H1 (cell line): ENCODE results near the gene IL17REL. TPM values are rescaled to one million over a fixed set of nuclear protein-coding genes. Genes with fewer than 3 reads are reported as not detected.
A peak's percentile ranks its signal among the peaks of the same experiment; 100 is the strongest.

Experiments
- CTCF ChIA-PET: fragments of 300-600 bp; sonication (Branson Sonifier 250); formaldehyde crosslinking; loops from one replicate; lab custom pipeline; 2021; ENCODE audit not compliant: partially characterized antibody; lab: Charles Lee
- POLR2A ChIA-PET: fragments of 300-600 bp; sonication (Branson Sonifier 250); formaldehyde crosslinking; loops from one replicate; lab custom pipeline; 2021; ENCODE audit warnings: inconsistent platforms; ENCODE audit not compliant: partially characterized antibody; lab: Charles Lee
- DNase-seq, 2 experiments: peaks; one replicate each; pipeline versions ENCODE4 v3.0.0 to v3.0.0-alpha.2; 2010 to 2022; ENCODE audit warnings: low spot score in 2 of 2, low read depth in 1 of 2, mixed read lengths in 1 of 2
- FAIRE-seq: peaks from 2 replicates; lab custom pipeline; 2011; peaks lifted over from hg19 to GRCh38; lab: Jason Lieb, UNC
- H2AFZ ChIP-seq: 2 replicates; pipeline ENCODE4 v1.8.1; 2012; ENCODE audit warnings: low read length, inconsistent platforms
- H2AK5ac ChIP-seq: 2 replicates; pipeline ENCODE4 v1.6.1; 2013; ENCODE audit warnings: low read depth, low read length
- H2BK120ac ChIP-seq: replicated peaks from 2 replicates; pipeline ENCODE3; 2013; ENCODE audit warnings: low read depth, low read length, inconsistent platforms
- H2BK12ac ChIP-seq: 2 replicates; pipeline ENCODE4 v1.6.1; 2013; ENCODE audit warnings: low read depth, low read length
- H2BK15ac ChIP-seq: 2 replicates; pipeline ENCODE4 v1.6.1; 2013; ENCODE audit warnings: low read length
- H2BK20ac ChIP-seq: 2 replicates; pipeline ENCODE4 v1.6.1; 2013; ENCODE audit warnings: low read length
- H2BK5ac ChIP-seq: 2 replicates; pipeline ENCODE4 v1.6.1; 2013; ENCODE audit warnings: low read depth, low read length
- H3K14ac ChIP-seq: 2 replicates; pipeline ENCODE4 v1.6.1; 2013; ENCODE audit warnings: inconsistent platforms; ENCODE audit not compliant: insufficient read length
- H3K18ac ChIP-seq: 2 replicates; pipeline ENCODE4 v1.6.1; 2013; ENCODE audit warnings: low read length; ENCODE audit errors: extremely low read depth
- H3K23ac ChIP-seq: 2 replicates; pipeline ENCODE4 v1.6.1; 2013; ENCODE audit warnings: inconsistent platforms; ENCODE audit not compliant: insufficient read length
- H3K23me2 ChIP-seq: 2 replicates; pipeline ENCODE4 v1.6.1; 2013; ENCODE audit warnings: low read depth, low read length
- H3K27ac ChIP-seq: 2 replicates; pipeline ENCODE4 v1.6.1; 2011; ENCODE audit warnings: low read depth, low read length, inconsistent platforms
- H3K27me3 ChIP-seq, 4 experiments: replicated peaks in 1 of 4; 1 replicate in 1 of 4; 2 replicates in 3 of 4; pipeline versions ENCODE4 v1.6.1 to v1.8.1; 2011 to 2013; ENCODE audit warnings: low read length in 3 of 4, mild to moderate bottlenecking in 3 of 4, inconsistent platforms in 2 of 4, mixed read lengths in 2 of 4, moderate library complexity in 1 of 4; ENCODE audit not compliant: control insufficient read depth in 3 of 4, insufficient read depth in 3 of 4; ENCODE audit errors: extremely low read depth in 1 of 4
- H3K36me3 ChIP-seq, 4 experiments: 2 replicates each; pipeline versions ENCODE4 v1.6.1 to v1.8.1; 2011 to 2013; ENCODE audit warnings: mild to moderate bottlenecking in 4 of 4, low read length in 3 of 4, moderate library complexity in 2 of 4, control low read depth in 1 of 4, inconsistent platforms in 1 of 4; ENCODE audit not compliant: insufficient read depth in 4 of 4, control insufficient read depth in 2 of 4
- H3K4ac ChIP-seq: replicated peaks from 2 replicates; pipeline ENCODE3; 2013; ENCODE audit warnings: low read length, low read depth, mixed read lengths, inconsistent platforms; ENCODE audit not compliant: insufficient read length
- H3K4me1 ChIP-seq, 4 experiments: replicated peaks in 1 of 4; 1 replicate in 1 of 4; 2 replicates in 3 of 4; pipeline versions ENCODE4 v1.6.1 to v1.8.1; 2011 to 2013; ENCODE audit warnings: low read length in 3 of 4, inconsistent platforms in 2 of 4, mixed read lengths in 1 of 4; ENCODE audit not compliant: insufficient read depth in 4 of 4, control insufficient read depth in 3 of 4
- H3K4me2 ChIP-seq, 2 experiments: 2 replicates each; pipeline versions ENCODE4 v1.6.1 to v1.8.1; 2011 to 2013; ENCODE audit warnings: low read depth in 2 of 2, low read length in 2 of 2, control low read depth in 1 of 2, inconsistent platforms in 1 of 2, mild to moderate bottlenecking in 1 of 2; ENCODE audit not compliant: insufficient read depth in 1 of 2
- H3K4me3 ChIP-seq, 4 experiments: fragments of 200-600, 300-600 bp in 1 of 4; sonication (generic), shearing (Covaris generic), sonication (Bioruptor Twin) in 1 of 4; 2 replicates each; pipeline versions ENCODE4 v1.5.1 to v1.8.1; 2011 to 2016; ENCODE audit warnings: low read length in 4 of 4, low read depth in 3 of 4, control low read depth in 2 of 4, inconsistent platforms in 2 of 4, mild to moderate bottlenecking in 2 of 4, mixed read lengths in 1 of 4, moderate library complexity in 1 of 4; ENCODE audit not compliant: insufficient read depth in 2 of 4; ENCODE audit errors: extremely low read depth in 1 of 4
- H3K56ac ChIP-seq: replicated peaks from 2 replicates; pipeline ENCODE3; 2013; ENCODE audit warnings: low read depth, mild to moderate bottlenecking, mixed read lengths, low read length, inconsistent platforms; ENCODE audit not compliant: insufficient read length
- H3K79me1 ChIP-seq: 2 replicates; pipeline ENCODE4 v1.6.1; 2013; ENCODE audit warnings: low read depth, low read length, control low read depth
- H3K79me2 ChIP-seq, 2 experiments: 2 replicates each; pipeline versions ENCODE4 v1.6.1 to v1.8.1; 2012 to 2013; ENCODE audit warnings: low read length in 2 of 2, mild to moderate bottlenecking in 2 of 2, inconsistent platforms in 1 of 2; ENCODE audit not compliant: insufficient read depth in 2 of 2, control insufficient read depth in 1 of 2
- H3K9ac ChIP-seq, 4 experiments: replicated peaks in 1 of 4; 1 replicate in 1 of 4; 2 replicates in 3 of 4; pipeline versions ENCODE4 v1.6.1 to v1.8.1; 2011 to 2013; ENCODE audit warnings: low read depth in 3 of 4, low read length in 3 of 4, control low read depth in 2 of 4, mild to moderate bottlenecking in 2 of 4, moderate library complexity in 2 of 4, inconsistent platforms in 1 of 4; ENCODE audit errors: extremely low read depth in 1 of 4
- H3K9me3 ChIP-seq, 2 experiments: 2 replicates each; pipeline versions ENCODE4 v1.6.1 to v1.8.1; 2012 to 2013; ENCODE audit warnings: mild to moderate bottlenecking in 2 of 2, moderate library complexity in 2 of 2, control low read depth in 1 of 2, inconsistent platforms in 1 of 2, low read depth in 1 of 2, low read length in 1 of 2, mixed read lengths in 1 of 2; ENCODE audit not compliant: insufficient read depth in 2 of 2
- H4K20me1 ChIP-seq, 2 experiments: replicated peaks in 1 of 2; 2 replicates each; pipeline versions ENCODE3 to v1.8.1; 2011 to 2013; ENCODE audit warnings: inconsistent platforms in 2 of 2, low read length in 2 of 2, mild to moderate bottlenecking in 1 of 2; ENCODE audit not compliant: insufficient read depth in 2 of 2, control insufficient read depth in 1 of 2
- H4K5ac ChIP-seq: 2 replicates; pipeline ENCODE4 v1.6.1; 2013; ENCODE audit warnings: low read length, low read depth, mixed read lengths, inconsistent platforms; ENCODE audit not compliant: insufficient read length
- H4K8ac ChIP-seq: 2 replicates; pipeline ENCODE4 v1.8.0; 2013; ENCODE audit warnings: mild to moderate bottlenecking, moderate library complexity, low read length, inconsistent platforms; ENCODE audit not compliant: insufficient read depth; ENCODE audit errors: extremely low read depth
- H4K91ac ChIP-seq: replicated peaks from 2 replicates; pipeline ENCODE3; 2013; ENCODE audit warnings: low read length, mixed read lengths, inconsistent platforms; ENCODE audit not compliant: insufficient read length
- FOSL1 ChIP-seq: IDR thresholded peaks from 2 replicates; pipeline ENCODE4 v1.6.1; 2011; ENCODE audit warnings: mild to moderate bottlenecking, low read depth, low read length, moderate library complexity; ENCODE audit not compliant: insufficient read depth
- JUND ChIP-seq: IDR thresholded peaks from 2 replicates; pipeline ENCODE4 v1.6.1; 2011; ENCODE audit warnings: mild to moderate bottlenecking, improper control_type of control experiment, low read length
- NANOG ChIP-seq: IDR thresholded peaks from 2 replicates; pipeline ENCODE4 v1.6.1; 2011; ENCODE audit warnings: low read length, low read depth, mild to moderate bottlenecking, inconsistent platforms; ENCODE audit not compliant: insufficient read depth, poor library complexity, severe bottlenecking
- PHF8 ChIP-seq: fragments of 200-600 bp; sonication (generic); conservative IDR thresholded peaks from 2 replicates; pipeline ENCODE4 v1.7.1; 2012; ENCODE audit warnings: low read depth, mild to moderate bottlenecking, inconsistent platforms, low read length, moderate library complexity
- POLR2A ChIP-seq, 2 experiments: IDR thresholded peaks; 1 replicate in 1 of 2; 2 replicates in 1 of 2; pipeline ENCODE4 v1.6.1; 2011; ENCODE audit warnings: low read depth in 2 of 2, low read length in 2 of 2, mild to moderate bottlenecking in 2 of 2; ENCODE audit errors: control extremely low read depth in 1 of 2
- SAP30 ChIP-seq: fragments of 300-600 bp; sonication (generic); IDR thresholded peaks from 2 replicates; pipeline ENCODE4 v1.7.1; 2012; ENCODE audit warnings: low read length, moderate library complexity, mild to moderate bottlenecking, inconsistent platforms; ENCODE audit not compliant: insufficient read depth, insufficient replicate concordance
- SP1 ChIP-seq: IDR thresholded peaks from 2 replicates; pipeline ENCODE4 v1.6.1; 2011; ENCODE audit warnings: low read depth, low read length
- YY1 ChIP-seq: IDR thresholded peaks from 2 replicates; pipeline ENCODE4 v1.6.1; 2011; ENCODE audit warnings: low read depth, mild to moderate bottlenecking, low read length
- WGBS, 2 experiments: shearing (Covaris generic) in 1 of 2; methylation state at CpG; one replicate each; pipeline versions ENCODE4 v1.1.6 to v1.1.7; 2013 to 2015; ENCODE audit warnings: low lambda C conversion rate in 2 of 2, mixed read lengths in 2 of 2, inconsistent platforms in 1 of 2, low coverage in 1 of 2, missing lambda C conversion rate in 1 of 2; ENCODE audit not compliant: insufficient replicate concordance in 2 of 2, insufficient coverage in 1 of 2, insufficient read length in 1 of 2; ENCODE audit errors: extremely low coverage in 1 of 2, missing lambda C conversion rate in 1 of 2; 5-methylcytosine and 5-hydroxymethylcytosine counted together
- polyA plus RNA-seq, 7 experiments: library from polyadenylated mRNA; depleted of rRNA in 3 of 7; stranded (reverse) in 5 of 7; unstranded in 2 of 7; fragments of >200 nt in 5 of 7; fragments of 200-250 nt in 2 of 7; gene quantifications; 1 replicate in 5 of 7; 2 replicates in 1 of 7; 4 replicates in 1 of 7; pipeline versions ENCODE4 v1.2.1 to v1.2.3, GENCODE V29; 2011 to 2013; ENCODE audit warnings: missing spikeins in 2 of 7, mixed read lengths in 2 of 7
- total RNA-seq: library from RNA; stranded (reverse); fragmentation: NEBNext Ultra II Directional; extraction: Animal tissue kit (Norgen Biotek cat#: 25700); gene quantifications from 2 replicates; pipeline ENCODE4 v1.2.1, GENCODE V29; 2021
- TF ChIP-seq, protein P1 (sequence below): IDR thresholded peaks from 2 replicates; pipeline ENCODE4 v1.6.1; 2012; ENCODE audit warnings: inconsistent platforms
- TF ChIP-seq, protein P2 (sequence below): IDR thresholded peaks from 2 replicates; pipeline ENCODE4 v1.6.1; 2012; ENCODE audit warnings: inconsistent platforms

The IL17REL gene
- total and polyA plus RNA-seq, 2 of the 8 experiments (the other 6 are each of a cell fraction or from before 2014, with no cell fraction given), result 0.15 to 0.20 TPM

DNA sequence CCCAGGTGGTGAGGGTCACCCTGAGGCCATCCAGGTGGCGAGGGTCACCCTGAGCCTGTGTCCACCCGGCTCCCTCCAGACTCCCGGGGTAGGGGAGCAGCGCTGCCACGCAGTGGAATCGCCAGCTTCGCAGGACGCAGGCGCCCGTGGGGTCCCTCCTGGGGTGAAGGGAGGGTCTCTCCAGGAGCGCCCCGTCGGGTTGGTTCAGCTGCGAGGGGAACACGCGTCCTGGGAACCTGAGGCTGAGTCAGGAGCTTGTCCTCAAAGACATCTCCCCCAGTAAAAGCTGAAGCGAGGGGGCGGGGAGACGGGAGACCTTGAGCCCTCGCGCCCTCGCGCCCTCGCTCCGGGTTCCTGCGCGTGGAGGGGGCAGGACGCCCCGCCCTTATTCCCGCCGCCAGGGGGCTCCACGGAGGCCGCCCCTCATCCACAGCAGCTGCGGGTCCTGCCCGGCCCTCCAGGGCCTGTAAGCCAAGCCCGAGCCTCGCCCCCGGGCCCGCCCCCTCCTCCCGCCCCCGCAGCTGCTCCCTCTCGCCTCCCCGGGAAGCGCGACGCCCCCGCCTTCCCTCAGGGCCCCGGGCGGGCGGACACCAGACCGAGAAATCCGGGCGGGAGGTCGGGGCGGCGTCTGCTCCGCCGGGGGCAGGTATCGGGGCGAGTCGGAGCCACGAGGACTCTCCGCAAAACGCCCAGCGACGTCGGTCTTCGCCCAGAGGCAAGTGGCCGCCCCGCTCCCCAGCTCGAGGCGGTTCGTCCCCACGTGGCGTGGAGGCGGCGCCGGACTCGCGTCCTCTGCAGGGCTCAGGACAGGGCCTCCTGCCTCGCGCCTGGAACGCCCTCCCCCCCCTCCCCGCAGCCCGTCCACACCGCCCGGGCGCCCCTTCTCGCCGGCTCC is 29.2 kb downstream of the IL17REL start:
- 67% methylated on average over 16 of the region's 90 CpGs; no CpG with 5 or more reads in 1 of the 2 experiments for WGBS, 2 experiments
- Histone ChIP-seq H3K79me1 (no peaks in the 10 kb centered on the region), H3K36me3 (no peaks in the 10 kb centered on the region), H3K23me2 (peaks cover 3% of the 10 kb centered on the region; the same call in 1 of the 2 replicates), H2BK5ac (no peak overlapping the region), H3K4ac (no peak overlapping the region), H3K79me2 (no peaks in the 10 kb centered on the region), H2AK5ac (no peak overlapping the region), H3K23ac (no peak overlapping the region), H3K18ac (peak overlapping the region; percentile 19), H3K27me3 (peaks cover 4 to 18% (median 13%) of the 10 kb centered on the region in 4 experiments), H2BK20ac (no peak overlapping the region), H3K9ac (no peak overlapping the region), H3K27ac (no peak overlapping the region), H2AFZ (peak overlapping the region; percentile 80; the same call in 1 of the 2 replicates), H3K56ac (no peak overlapping the region), H4K8ac (peak overlapping the region; percentile 25; the same call in 1 of the 2 replicates), H4K20me1 (no peaks in the 10 kb centered on the region), H2BK120ac (no peak overlapping the region), H3K4me2 (peak overlapping the region; percentile 41 to 66; a peak in 3 of 4 replicates), H3K4me1 (peaks cover 0 to 4% (median 0%) of the 10 kb centered on the region in 4 experiments; a peak in 1 of 7 replicates), H3K14ac (no peak overlapping the region), H2BK15ac (no peak overlapping the region), H3K9me3 (0 out of 4 replicates have a peak, but pooled peaks cover 0 to under 1% of the 10 kb centered on the region in 2 experiments), H3K4me3 (peak overlapping the region in 2 of 4 experiments; percentile 20 to 56; a peak in 4 of 8 replicates), H4K91ac (no peak overlapping the region), H2BK12ac (no peak overlapping the region), H4K5ac (no peak overlapping the region)
- POLR2A ChIA-PET, result interaction anchor here (0.5 to 1.7 kb wide), 3 partner anchors 11 to 46 kb away, joined by 3 to 4 read pairs (median 3); no protein-coding TSS in a partner anchor
- FAIRE-seq, result no peak
- CTCF ChIA-PET, result interaction anchor here (0.6 to 8.1 kb wide), 22 partner anchors 11 to 252 kb away, joined by 3 to 83 read pairs (median 4); no protein-coding TSS in a partner anchor
- peak in 1 of 2 experiments; percentile 83 for DNase-seq
- no peak for TF ChIP-seq SAP30
- TF ChIP-seq, protein P1, sequence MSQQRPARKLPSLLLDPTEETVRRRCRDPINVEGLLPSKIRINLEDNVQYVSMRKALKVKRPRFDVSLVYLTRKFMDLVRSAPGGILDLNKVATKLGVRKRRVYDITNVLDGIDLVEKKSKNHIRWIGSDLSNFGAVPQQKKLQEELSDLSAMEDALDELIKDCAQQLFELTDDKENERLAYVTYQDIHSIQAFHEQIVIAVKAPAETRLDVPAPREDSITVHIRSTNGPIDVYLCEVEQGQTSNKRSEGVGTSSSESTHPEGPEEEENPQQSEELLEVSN, result peak; percentile 89
- TF ChIP-seq YY1, result no peak
- TF ChIP-seq FOSL1, result no peak
- no peak for TF ChIP-seq SP1
- no peak for TF ChIP-seq JUND
- TF ChIP-seq, protein P2, sequence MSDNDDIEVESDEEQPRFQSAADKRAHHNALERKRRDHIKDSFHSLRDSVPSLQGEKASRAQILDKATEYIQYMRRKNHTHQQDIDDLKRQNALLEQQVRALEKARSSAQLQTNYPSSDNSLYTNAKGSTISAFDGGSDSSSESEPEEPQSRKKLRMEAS, result peak; percentile 79
- no peak for TF ChIP-seq POLR2A (IDR thresholded peaks at IDR 0.05; ENCODE audit: control extremely low read depth in 1 of 2, low read depth in 2 of 2, low read length in 2 of 2)
- no peak for TF ChIP-seq PHF8
- TF ChIP-seq NANOG, result no peak
